HUES48 (cell line): ENCODE measurements around the gene WDR13.
"Not testable (repeated sequence)": the region's sequence is repeated elsewhere in the genome, so short reads cannot be mapped to it uniquely, and the experiment has no call there.

Source experiments
- H3K27ac ChIP-seq: one replicate; pipeline ENCODE4 v1.7.0; 2013; ENCODE audit warnings: low read depth, low read length, inconsistent platforms
- H3K27me3 ChIP-seq: 2 replicates; pipeline ENCODE4 v1.6.1; 2013; ENCODE audit warnings: mild to moderate bottlenecking, low read length; ENCODE audit not compliant: control insufficient read depth, insufficient read depth
- H3K36me3 ChIP-seq: 2 replicates; pipeline ENCODE4 v1.6.1; 2013; ENCODE audit warnings: low read length; ENCODE audit not compliant: control insufficient read depth, insufficient read depth
- H3K4me1 ChIP-seq: 2 replicates; pipeline ENCODE4 v1.6.1; 2013; ENCODE audit warnings: mild to moderate bottlenecking, low read length; ENCODE audit not compliant: control insufficient read depth, insufficient read depth
- H3K4me3 ChIP-seq: 2 replicates; pipeline ENCODE4 v1.5.1; 2013; ENCODE audit warnings: mild to moderate bottlenecking, low read depth, low read length
- H3K9ac ChIP-seq: 2 replicates; pipeline ENCODE4 v1.6.1; 2013; ENCODE audit warnings: mild to moderate bottlenecking, low read depth, low read length, moderate library complexity
- H3K9me3 ChIP-seq: 2 replicates; pipeline ENCODE4 v1.6.1; 2013; ENCODE audit warnings: low read length; ENCODE audit not compliant: control insufficient read depth, insufficient read depth

Gene WDR13

GRCh38 chrX:48597353-48598264, at the start of gene WDR13:
Gene WDR13, plus strand, starts transcription at chrX:48597492. Its CDS starts 505 bp downstream, at chrX:48597997.
- H3K4me1 ChIP-seq = no peaks in the 10 kb centered on the region
- H3K36me3 ChIP-seq = peaks cover 22% of the 10 kb centered on the region
- no peaks in the 10 kb centered on the region for H3K27me3 ChIP-seq
- peak within 1 kb of the TSS; percentile 66 for H3K9ac ChIP-seq
- peaks cover 33% of the 10 kb centered on the region for H3K9me3 ChIP-seq
- peak within 1 kb of the TSS; percentile 93 for H3K4me3 ChIP-seq
- H3K27ac ChIP-seq = peak within 1 kb of the TSS; percentile 97

GRCh38 chrX:48548871-48549270, 48.4 kb upstream of the WDR13 start:
- H3K27ac ChIP-seq = no peak overlapping the region
- no peak overlapping the region for H3K4me3 ChIP-seq
- no peaks in the 10 kb centered on the region for H3K4me1 ChIP-seq
- H3K9me3 ChIP-seq = peaks cover 25% of the 10 kb centered on the region; the same call in 1 of the 2 replicates
- H3K36me3 ChIP-seq = peaks cover 13% of the 10 kb centered on the region
- H3K27me3 ChIP-seq = no peaks in the 10 kb centered on the region
- H3K9ac ChIP-seq = no peak overlapping the region

GRCh38 chrX:48555731-48556325, 41.5 kb upstream of the WDR13 start:
- not testable (repeated sequence) for H3K4me3 ChIP-seq, H3K9ac ChIP-seq, H3K4me1 ChIP-seq, H3K27ac ChIP-seq, H3K27me3 ChIP-seq
- Histone ChIP-seq H3K9me3 (peaks cover 13% of the 10 kb centered on the region; the same call in 1 of the 2 replicates), H3K36me3 (peaks cover 19% of the 10 kb centered on the region)

GRCh38 chrX:48558271-48558670, 39.0 kb upstream of the WDR13 start:
- peaks cover 19% of the 10 kb centered on the region for H3K36me3 ChIP-seq
- no peak overlapping the region for H3K27ac ChIP-seq
- no peaks in the 10 kb centered on the region for H3K27me3 ChIP-seq
- no peaks in the 10 kb centered on the region for H3K4me1 ChIP-seq
- H3K4me3 ChIP-seq = no peak overlapping the region
- H3K9ac ChIP-seq = no peak overlapping the region
- H3K9me3 ChIP-seq = peaks cover 22% of the 10 kb centered on the region; the same call in 1 of the 2 replicates

- H3K9ac ChIP-seq = no peak overlapping the region
- no peak overlapping the region for H3K27ac ChIP-seq
- peaks cover 25% of the 10 kb centered on the region for H3K9me3 ChIP-seq
Observed at GRCh38 chrX:48559636-48560035, 37.7 kb upstream of the WDR13 start.

GRCh38 chrX:48560056-48560455, 37.2 kb upstream of the WDR13 start:
- Histone ChIP-seq H3K27ac (no peak overlapping the region), H3K27me3 (no peaks in the 10 kb centered on the region), H3K4me1 (no peaks in the 10 kb centered on the region), H3K36me3 (peaks cover 19% of the 10 kb centered on the region), H3K9ac (no peak overlapping the region), H3K4me3 (no peak overlapping the region), H3K9me3 (peaks cover 25% of the 10 kb centered on the region)

More at GRCh38 chrX:48559636-48560035, 37.7 kb upstream of the WDR13 start:
- Histone ChIP-seq H3K4me1 (no peaks in the 10 kb centered on the region), H3K27me3 (no peaks in the 10 kb centered on the region), H3K36me3 (peaks cover 19% of the 10 kb centered on the region), H3K4me3 (no peak overlapping the region)

GRCh38 chrX:48560681-48561080, 36.6 kb upstream of the WDR13 start:
- peaks cover 25% of the 10 kb centered on the region for H3K9me3 ChIP-seq
- no peak overlapping the region for H3K9ac ChIP-seq
- H3K27ac ChIP-seq = no peak overlapping the region
- no peaks in the 10 kb centered on the region for H3K4me1 ChIP-seq
- no peaks in the 10 kb centered on the region for H3K27me3 ChIP-seq
- no peak overlapping the region for H3K4me3 ChIP-seq
- peaks cover 19% of the 10 kb centered on the region for H3K36me3 ChIP-seq

- Histone ChIP-seq H3K27ac (no peak overlapping the region), H3K36me3 (peaks cover 1% of the 10 kb centered on the region), H3K9ac (no peak overlapping the region), H3K9me3 (peaks cover 11% of the 10 kb centered on the region; the same call in 1 of the 2 replicates), H3K4me1 (no peaks in the 10 kb centered on the region), H3K27me3 (no peaks in the 10 kb centered on the region), H3K4me3 (no peak overlapping the region)
Observed at GRCh38 chrX:48569958-48570357, 27.3 kb upstream of the WDR13 start.

GRCh38 chrX:48573690-48574269, 23.5 kb upstream of the WDR13 start:
- peak overlapping the region; percentile 95 for H3K27ac ChIP-seq

GRCh38 chrX:48574270-48575266, 22.7 kb upstream of the WDR13 start, which contains the start of gene RBM3:
Gene RBM3, plus strand, starts transcription at chrX:48574484. Its CDS starts 697 bp downstream, at chrX:48575181.
- H3K4me3 ChIP-seq = peak within 1 kb of the TSS; percentile 89
- H3K4me1 ChIP-seq = no peaks in the 10 kb centered on the region
- peak within 1 kb of the TSS; percentile 99 for H3K9ac ChIP-seq
- H3K9me3 ChIP-seq = peaks cover 39% of the 10 kb centered on the region; the same call in 1 of the 2 replicates
- H3K36me3 ChIP-seq = peaks cover 43% of the 10 kb centered on the region
- peak within 1 kb of the TSS; percentile 95 for H3K27ac ChIP-seq
- H3K27me3 ChIP-seq = no peaks in the 10 kb centered on the region

More at GRCh38 chrX:48573690-48574269, 23.5 kb upstream of the WDR13 start:
- Histone ChIP-seq H3K36me3 (peaks cover 37% of the 10 kb centered on the region), H3K27me3 (no peaks in the 10 kb centered on the region), H3K9ac (peak overlapping the region; percentile 9; the same call in 1 of the 2 replicates), H3K9me3 (peaks cover 31% of the 10 kb centered on the region; the same call in 1 of the 2 replicates), H3K4me3 (peak overlapping the region; percentile 89), H3K4me1 (no peaks in the 10 kb centered on the region)
